Colonic mucosa (tissue), 4 donors: ENCODE results near the gene PTCH2. TPM values are rescaled to one million over a fixed set of nuclear protein-coding genes. Genes with fewer than 3 reads are reported as not detected.

ENCODE experiments used
- DNase-seq: peaks from one replicate; pipeline ENCODE4 v3.0.0-alpha.2; 2020
- H3K27ac ChIP-seq: fragments of 200-600 bp; one replicate; pipeline ENCODE4 v1.8.0; 2021
- H3K27me3 ChIP-seq: fragments of 200-600 bp; one replicate; pipeline ENCODE4 v1.8.0; 2021
- H3K36me3 ChIP-seq: fragments of 200-600 bp; one replicate; pipeline ENCODE4 v1.8.0; 2021
- H3K4me1 ChIP-seq: fragments of 200-600 bp; one replicate; pipeline ENCODE4 v1.8.0; 2021; ENCODE audit warnings: mild to moderate bottlenecking
- H3K4me3 ChIP-seq: fragments of 200-600 bp; one replicate; pipeline ENCODE4 v1.8.0; 2021
- H3K9ac ChIP-seq, 2 donors: one replicate each; pipeline ENCODE4 v1.7.0; 2013; ENCODE audit warnings: control low read depth in 2 of 2, low read depth in 2 of 2, low read length in 2 of 2
- H3K9me3 ChIP-seq: fragments of 200-600 bp; one replicate; pipeline ENCODE4 v1.8.0; 2021
- CTCF ChIP-seq: fragments of 200-600 bp; IDR thresholded peaks from one replicate; pipeline ENCODE4 v1.8.0; 2022; ENCODE audit warnings: antibody characterized with exemption, mild to moderate bottlenecking
- intact Hi-C: fragments of 100-400 bp; cut with DNase I; formaldehyde crosslinking; loops from one replicate; pipeline ENCODE4 v1.14.1; 2022
- total RNA-seq, 2 donors: library from RNA; stranded (reverse); fragmentation: NEBNext Ultra II Directional in 1 of 2; extraction: Animal tissue kit (Norgen Biotek cat#: 25700) in 1 of 2; gene quantifications; one replicate each; pipeline ENCODE4 v1.2.1, GENCODE V29; 2021
- donor health status: healthy.
- donor health status: DM: no; HTN: no; CAD: no.
- donor health status: DM: no; HTN: no; CAD: no.

The PTCH2 gene
- total RNA-seq, 2 donors from 2014 or later: 0.48 to 0.52 TPM

- Histone ChIP-seq H3K4me1 (peaks cover 6% of the 10 kb centered on the region), H3K36me3 (peaks cover 19% of the 10 kb centered on the region), H3K27me3 (no peaks in the 10 kb centered on the region), H3K27ac (no peak overlapping the region), H3K4me3 (no peak overlapping the region), H3K9me3 (no peaks in the 10 kb centered on the region), H3K9ac (no peak overlapping the region)
- DNase-seq: no peak
- intact Hi-C loops: no loop called here
- no peak for TF ChIP-seq CTCF
Observed at GRCh38 chr1:44778705-44779576, 64.1 kb downstream of the PTCH2 start.

GRCh38 chr1:44777969-44778635 is 65.0 kb downstream of the PTCH2 start:
- Histone ChIP-seq H3K4me3 (no peak overlapping the region), H3K27ac (no peak overlapping the region), H3K4me1 (peaks cover 6% of the 10 kb centered on the region), H3K36me3 (peaks cover 19% of the 10 kb centered on the region), H3K27me3 (no peaks in the 10 kb centered on the region), H3K9ac (no peak overlapping the region), H3K9me3 (no peaks in the 10 kb centered on the region)
- intact Hi-C loops: no loop called here
- TF ChIP-seq CTCF: no peak
- no peak for DNase-seq

GRCh38 chr1:44777547-44777946 is 65.5 kb downstream of the PTCH2 start:
- Histone ChIP-seq H3K9me3 (no peaks in the 10 kb centered on the region), H3K9ac (peak overlapping the region in 1 of 2 donors; percentile 95), H3K27ac (no peak overlapping the region), H3K4me1 (peaks cover 6% of the 10 kb centered on the region), H3K36me3 (peaks cover 19% of the 10 kb centered on the region), H3K27me3 (no peaks in the 10 kb centered on the region), H3K4me3 (no peak overlapping the region)
- no peak for TF ChIP-seq CTCF
- no peak for DNase-seq
- intact Hi-C loops: no loop called here

- Histone ChIP-seq H3K9ac (peak overlapping the region; percentile 92 to 95), H3K4me3 (peak overlapping the region; percentile 70), H3K27ac (peak overlapping the region; percentile 81), H3K9me3 (no peaks in the 10 kb centered on the region), H3K36me3 (peaks cover 19% of the 10 kb centered on the region), H3K27me3 (no peaks in the 10 kb centered on the region), H3K4me1 (peaks cover 6% of the 10 kb centered on the region)
- TF ChIP-seq CTCF: no peak
- intact Hi-C loops: no loop called here
- no peak for DNase-seq
Observed at GRCh38 chr1:44776730-44777068, 66.4 kb downstream of the PTCH2 start.

GRCh38 chr1:44775930-44776729 is 66.9 kb downstream of the PTCH2 start:
- intact Hi-C loops: no loop called here
- no peak for TF ChIP-seq CTCF
- peak; percentile 38 for DNase-seq
- H3K9me3 ChIP-seq: no peaks in the 10 kb centered on the region
- peaks cover 19% of the 10 kb centered on the region for H3K36me3 ChIP-seq
- H3K4me3 ChIP-seq: peak overlapping the region; percentile 70
- H3K4me1 ChIP-seq: peaks cover 6% of the 10 kb centered on the region
- H3K27ac ChIP-seq: peak overlapping the region; percentile 81
- H3K27me3 ChIP-seq: no peaks in the 10 kb centered on the region
- peak overlapping the region; percentile 92 to 95 for H3K9ac ChIP-seq
